GM19035 (cell line): ENCODE data around the gene FASLG.
A peak's percentile ranks its signal among the peaks of the same experiment; 100 is the strongest.
"Not testable (repeated sequence)": the region's sequence is repeated elsewhere in the genome, so short reads cannot be mapped to it uniquely, and the experiment has no call there.

Experiments used
- ATAC-seq: cut with Tn5 transposase; IDR thresholded peaks from one replicate; pipeline ENCODE4 v1.9.1; 2021; ENCODE audit not compliant: unreplicated experiment

The FASLG gene, protein sequence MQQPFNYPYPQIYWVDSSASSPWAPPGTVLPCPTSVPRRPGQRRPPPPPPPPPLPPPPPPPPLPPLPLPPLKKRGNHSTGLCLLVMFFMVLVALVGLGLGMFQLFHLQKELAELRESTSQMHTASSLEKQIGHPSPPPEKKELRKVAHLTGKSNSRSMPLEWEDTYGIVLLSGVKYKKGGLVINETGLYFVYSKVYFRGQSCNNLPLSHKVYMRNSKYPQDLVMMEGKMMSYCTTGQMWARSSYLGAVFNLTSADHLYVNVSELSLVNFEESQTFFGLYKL

DNA sequence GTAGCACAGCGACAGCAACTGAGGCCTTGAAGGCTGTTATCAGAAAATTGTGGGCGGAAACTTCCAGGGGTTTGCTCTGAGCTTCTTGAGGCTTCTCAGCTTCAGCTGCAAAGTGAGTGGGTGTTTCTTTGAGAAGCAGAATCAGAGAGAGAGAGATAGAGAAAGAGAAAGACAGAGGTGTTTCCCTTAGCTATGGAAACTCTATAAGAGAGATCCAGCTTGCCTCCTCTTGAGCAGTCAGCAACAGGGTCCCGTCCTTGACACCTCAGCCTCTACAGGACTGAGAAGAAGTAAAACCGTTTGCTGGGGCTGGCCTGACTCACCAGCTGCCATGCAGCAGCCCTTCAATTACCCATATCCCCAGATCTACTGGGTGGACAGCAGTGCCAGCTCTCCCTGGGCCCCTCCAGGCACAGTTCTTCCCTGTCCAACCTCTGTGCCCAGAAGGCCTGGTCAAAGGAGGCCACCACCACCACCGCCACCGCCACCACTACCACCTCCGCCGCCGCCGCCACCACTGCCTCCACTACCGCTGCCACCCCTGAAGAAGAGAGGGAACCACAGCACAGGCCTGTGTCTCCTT, at the start of gene FASLG:
Gene FASLG, plus strand, starts transcription at position 233 of the 583 bp plus-strand sequence. Its CDS starts 99 bp downstream, at position 332.
- no peak for ATAC-seq

DNA sequence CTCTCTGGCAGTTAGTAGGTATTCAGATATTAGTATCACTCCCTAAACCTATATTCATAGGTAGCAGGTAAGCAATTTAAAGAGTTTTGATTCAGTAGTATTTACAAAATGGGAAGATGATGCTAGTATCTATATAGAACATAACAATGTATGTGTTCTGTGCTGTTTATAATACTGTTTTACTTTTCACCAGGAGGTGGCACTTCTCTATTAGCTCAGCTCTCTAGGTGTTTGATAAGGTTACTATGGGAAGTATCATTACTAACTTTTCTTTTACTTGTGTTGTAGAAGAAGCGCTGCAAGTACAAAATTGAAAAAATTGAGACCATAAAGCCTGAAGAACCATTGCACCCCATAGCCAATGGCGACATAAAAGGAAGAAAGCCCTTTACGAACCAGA, 49.4 kb upstream of the FASLG start:
- no peak for ATAC-seq

DNA sequence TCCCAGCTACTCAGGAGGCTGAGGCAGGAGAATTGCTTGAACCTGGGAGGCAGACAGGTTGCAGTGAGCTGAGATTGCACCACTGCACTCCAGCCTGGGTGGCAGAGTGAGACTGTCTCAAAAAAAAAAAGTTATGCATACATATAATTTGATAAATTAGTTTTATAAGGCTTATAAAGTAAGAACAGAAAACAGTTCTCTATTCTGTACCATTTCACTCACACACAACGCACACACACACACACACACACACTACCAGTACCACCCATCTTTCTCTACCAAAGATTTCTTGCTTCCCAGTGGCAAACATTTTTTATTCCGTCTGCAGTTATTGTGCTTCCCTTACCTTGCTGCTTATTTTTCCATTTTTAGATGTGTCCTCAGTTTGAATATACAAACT, 46.4 kb upstream of the FASLG start:
- ATAC-seq = no peak

DNA sequence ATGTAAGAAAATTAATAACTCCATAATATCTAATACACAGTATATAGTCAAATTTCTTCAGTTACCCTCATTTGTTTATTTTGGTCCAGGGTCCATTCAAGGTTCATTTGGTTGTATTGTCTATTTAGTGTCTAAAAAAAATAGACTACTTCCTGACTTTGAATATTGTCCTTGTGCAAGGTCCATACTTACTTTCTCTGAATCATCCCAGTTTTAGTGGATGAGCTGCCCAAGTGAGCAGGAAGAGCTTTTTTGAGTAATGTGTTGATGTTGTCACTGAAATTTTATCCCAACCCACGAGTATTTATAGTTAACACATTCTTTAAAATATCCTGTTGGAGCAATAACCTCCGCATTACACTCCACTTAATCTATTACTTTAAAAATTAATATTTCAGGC, 45.6 kb upstream of the FASLG start:
- ATAC-seq = no peak

DNA sequence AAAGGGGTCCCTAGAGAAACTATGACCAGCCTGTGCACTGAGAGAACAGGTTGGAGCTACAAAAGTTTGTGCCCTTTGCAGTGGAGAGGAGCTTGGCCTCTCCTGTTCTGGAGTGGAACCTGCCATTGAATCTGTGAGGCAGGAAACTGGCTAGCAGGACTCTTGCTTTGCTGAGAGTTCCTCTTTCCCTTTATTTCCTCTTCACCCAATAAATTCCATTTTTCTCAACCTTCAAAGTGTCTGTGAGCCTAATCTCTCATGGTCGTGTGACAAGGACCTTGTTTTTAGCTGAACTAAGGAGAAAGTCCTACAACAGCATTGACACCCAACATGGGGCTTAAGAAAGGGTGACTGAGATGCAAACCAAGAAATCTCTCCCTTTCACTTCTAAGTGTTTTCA, 42.7 kb upstream of the FASLG start:
- ATAC-seq = no peak

DNA sequence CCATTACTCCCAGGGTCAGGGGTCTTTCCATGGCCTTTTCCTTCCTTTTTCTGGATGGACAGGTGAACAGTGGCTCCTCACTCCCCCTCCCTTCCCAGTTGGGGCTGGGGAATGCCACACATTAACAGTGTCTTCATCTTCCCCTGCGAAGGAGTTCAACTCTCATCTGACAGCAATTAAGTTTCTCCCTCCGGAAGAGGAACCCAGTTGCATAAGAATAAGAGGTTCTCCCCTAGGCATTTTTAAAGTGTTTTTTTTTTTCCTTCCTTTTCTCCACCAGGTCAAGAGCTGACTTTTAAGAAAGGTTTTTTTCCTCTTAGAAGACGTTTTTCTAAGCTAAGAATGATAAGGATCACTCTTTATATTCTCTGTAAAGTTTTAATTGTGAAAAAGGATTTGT, 42.3 kb upstream of the FASLG start:
- no peak for ATAC-seq

DNA sequence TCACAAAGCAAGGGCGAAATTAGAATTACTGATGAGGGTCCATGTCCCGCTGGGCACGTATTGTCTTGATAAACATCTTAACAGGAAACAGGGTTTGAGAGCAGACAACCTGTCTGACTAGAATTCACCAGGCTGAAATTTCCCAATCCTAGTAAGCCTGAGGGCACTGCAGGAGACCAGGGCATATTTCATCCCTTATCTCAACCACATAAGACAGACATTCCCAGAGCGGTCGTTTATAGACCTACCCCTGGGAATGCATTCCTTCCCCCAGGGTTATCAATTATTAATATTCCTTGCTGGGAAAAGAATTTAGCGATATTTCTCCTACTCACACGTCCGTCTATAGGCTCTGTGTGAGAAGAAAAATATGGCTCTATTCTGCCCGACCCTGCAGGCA, 38.3 kb upstream of the FASLG start:
- not testable (repeated sequence) for ATAC-seq

DNA sequence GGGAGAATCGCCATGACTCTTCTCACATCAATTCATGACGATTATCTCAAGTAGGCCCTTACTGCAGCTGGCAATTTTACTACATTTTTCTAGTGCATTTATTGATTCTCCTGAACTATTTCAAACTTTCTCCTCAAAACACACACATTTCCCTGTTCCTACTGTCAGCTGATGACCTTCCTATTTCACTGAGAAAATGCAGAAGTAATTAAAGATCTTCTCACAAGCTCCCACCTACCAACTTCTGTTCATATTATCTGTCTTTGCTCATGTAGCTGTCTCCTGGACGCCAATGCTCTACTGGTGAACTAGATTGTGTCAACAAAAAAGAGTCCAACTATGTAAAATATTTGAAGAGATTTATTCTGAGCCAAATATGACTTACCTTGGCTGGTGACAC, 36.4 kb upstream of the FASLG start:
- no peak for ATAC-seq

DNA sequence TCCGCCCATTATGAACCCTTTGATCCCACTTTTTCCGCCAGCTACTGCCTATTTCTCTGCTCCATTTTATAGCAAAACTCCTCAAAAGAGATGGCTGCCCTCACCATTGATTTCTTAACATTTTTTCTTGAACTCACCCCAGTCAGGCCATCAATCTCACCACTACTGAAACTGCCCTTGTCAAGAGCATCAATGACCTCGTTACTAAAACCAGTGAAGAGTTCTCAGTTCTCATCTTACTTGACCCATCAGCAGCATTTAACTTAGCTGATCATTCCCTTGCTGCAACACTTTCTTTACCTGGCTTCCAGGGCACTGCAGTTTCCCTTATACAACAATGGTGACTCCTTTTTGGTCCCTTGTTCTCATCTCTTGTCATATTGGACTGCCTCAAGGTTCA, 35.2 kb upstream of the FASLG start:
- ATAC-seq = no peak

DNA sequence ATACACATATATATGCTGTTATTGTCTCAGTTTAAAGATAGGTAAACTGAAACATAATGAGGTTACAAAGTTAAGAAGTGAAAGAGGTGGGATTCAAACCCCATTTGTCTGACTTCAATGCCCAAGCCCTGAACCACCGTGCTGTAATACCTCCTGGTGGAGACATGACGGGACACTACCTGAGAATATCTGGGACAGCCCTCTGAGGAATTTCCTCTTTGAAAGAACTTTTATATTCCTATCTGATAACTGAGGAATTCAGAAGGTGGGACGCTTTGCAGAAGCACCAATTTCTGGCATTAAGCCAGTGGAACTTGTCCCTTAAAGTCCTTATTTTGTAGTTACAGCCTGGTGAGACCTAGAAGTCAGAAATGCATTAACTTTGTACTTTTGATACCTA, 32.1 kb upstream of the FASLG start:
- ATAC-seq = no peak

DNA sequence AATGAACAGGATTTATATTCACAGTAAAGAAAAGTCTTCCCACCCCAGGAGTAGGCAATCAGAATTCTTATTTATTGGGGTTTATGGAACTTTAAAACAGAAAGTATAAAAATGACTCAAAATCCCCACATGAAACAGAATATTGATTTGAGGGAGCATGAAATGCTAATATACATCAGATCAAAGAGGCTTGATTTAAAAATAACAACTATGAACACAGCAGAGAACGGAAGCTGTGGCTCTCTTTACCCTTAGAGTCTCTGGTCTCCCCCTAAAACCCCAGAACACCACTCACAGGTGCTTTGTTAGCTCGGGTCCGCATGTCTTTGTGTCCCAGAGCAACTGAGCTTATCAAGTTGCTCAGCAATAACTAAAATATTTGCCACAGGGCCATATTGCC, 31.2 kb upstream of the FASLG start:
- ATAC-seq = no peak

DNA sequence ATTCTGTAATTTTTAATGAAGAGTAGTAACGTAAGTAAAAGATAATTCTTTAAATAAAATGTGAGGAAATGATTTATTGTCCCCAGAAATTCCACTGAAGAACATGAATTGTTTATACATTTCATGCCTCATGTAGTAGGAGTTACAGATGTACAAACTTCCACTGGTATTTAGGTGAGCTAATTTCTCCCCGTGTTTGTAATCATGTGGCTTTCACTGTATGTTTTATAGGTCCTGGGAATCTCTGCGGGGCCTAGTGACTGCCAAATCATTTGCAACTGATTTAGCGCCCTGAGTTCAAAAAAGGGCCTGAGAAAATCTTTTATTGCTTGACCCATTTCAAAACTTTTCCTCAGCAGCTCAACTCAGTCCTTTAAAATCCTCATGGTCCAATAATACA, 30.5 kb upstream of the FASLG start:
- ATAC-seq = no peak

DNA sequence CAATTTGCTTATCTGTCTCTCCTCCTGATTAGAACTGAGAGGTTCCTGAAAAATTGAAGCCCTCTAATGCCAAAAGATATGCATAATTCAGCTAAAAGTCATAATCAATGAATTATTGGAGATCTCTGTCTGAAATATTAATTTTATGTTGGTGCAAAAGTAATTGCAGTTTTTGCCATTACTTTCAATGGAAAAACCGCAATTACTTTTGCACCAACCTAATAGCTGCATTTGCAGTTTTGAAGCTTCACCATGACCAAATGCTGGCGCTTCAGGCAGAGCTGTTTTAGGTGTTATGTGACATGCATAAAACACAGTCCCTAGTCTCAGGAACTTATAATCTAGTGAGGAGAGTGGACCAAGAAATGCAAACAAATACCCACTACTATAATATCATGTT, 29.7 kb upstream of the FASLG start:
- ATAC-seq = no peak

DNA sequence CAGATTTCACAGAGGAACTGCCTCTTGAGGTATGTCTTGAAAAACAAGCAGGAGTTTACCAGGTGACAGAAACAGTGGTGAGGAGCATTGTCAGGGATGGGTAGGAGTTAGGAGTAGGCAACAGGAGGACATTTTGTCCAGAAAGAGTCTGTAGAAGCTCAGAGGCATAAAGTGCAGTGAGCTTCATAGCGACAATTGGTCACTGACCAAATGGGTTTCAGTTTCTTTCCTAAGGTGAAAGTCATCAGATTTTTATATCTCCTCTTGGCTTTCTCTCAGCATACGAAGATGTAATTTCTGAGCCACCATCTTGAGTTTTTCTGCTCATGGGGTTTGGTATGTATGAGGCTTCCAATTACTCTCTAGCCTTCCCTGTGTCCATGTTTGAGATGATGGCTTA, 29.3 kb upstream of the FASLG start:
- no peak for ATAC-seq

DNA sequence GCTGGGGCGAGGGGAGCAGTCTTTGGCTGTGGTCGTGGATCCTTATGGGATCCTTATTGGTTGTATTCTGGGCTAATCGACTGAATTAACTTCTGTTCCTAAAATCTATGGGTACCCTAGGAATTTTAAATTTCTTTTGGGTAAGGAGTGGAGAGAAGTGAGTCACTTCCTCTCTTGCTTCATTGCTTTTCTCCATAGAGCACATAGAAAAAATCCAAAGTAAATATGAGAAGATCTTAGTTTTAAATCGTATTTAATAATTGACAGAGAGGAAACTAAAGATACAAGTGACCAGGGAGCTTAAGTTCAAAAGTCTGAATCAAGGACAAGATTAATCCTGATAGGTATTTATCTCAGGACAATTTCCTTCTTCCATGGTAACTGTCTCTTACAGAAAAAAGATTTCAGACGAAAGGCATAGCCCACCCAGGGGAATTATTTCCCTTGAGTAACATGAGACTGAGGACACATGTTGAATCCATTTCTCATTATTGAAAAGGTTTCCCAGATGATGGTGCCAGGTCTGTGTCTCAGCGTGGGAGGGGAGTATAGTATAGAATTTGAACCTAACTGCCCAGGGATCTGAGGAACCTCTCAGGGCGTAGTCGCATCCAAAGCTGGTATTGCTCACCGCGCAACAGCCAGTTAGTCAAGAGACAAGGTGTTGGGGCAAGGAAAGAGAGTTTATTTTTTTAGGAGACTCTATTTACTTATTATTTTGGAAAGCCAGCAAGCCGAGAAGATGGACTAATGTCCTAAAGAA, 28.7 kb upstream of the FASLG start:
- no peak for ATAC-seq

DNA sequence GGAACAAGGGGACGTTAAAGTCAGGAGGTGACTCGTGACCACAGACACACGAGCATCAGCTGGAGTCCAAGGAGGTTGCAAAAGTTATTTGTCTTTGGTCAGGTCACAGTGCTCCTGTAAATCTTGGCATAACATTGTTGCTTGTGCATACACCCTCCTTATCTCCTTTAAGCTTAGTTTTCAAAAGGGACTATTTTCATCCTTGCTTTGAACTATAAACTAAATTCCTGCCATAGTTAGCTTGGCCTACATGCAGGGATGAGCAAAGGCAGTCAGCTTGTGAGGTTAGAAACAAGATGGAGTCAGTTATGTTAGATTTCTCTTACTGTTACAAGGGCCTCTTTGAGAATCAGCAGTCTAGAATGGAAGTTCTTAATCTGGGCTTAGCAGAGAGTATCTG, 28.0 kb upstream of the FASLG start:
- ATAC-seq = no peak

DNA sequence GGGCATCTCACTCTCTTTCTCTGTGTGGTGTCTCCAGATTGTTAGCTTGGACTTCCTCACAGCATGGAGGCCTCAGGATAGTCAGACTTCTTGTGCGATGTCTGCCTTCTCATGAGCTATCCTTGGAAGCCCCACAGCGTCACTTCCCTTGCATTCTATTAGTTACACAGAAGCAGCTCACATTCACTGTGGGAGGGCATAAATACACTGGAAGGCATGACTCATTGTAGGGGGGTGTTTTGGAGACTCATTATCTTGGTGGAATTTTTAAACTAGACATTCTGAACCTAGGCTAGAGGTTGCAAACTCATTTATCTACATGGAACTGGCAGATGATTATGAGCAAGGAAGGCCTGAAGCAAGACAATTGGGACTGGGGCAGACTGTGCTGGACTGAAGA, 21.4 kb upstream of the FASLG start:
- no peak for ATAC-seq

DNA sequence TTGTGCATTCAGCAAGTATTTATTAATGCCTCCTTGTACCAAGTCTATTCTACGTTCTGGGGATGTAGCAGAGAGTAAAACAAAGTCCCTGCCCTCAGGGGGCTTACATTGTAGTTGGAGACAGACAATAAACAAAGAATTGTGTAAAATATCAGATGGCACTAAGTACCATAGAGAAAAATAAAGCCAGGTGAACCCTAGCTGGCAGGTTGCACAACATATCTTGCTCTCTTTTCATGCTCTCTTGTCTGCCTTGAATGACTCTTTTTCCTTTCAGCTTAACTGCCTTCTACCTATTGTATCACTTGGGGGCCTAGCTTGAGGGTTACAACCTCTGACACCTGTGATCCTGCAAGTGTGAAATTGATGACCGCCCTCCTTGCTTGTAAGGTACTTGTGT, 20.7 kb upstream of the FASLG start:
- ATAC-seq = no peak

DNA sequence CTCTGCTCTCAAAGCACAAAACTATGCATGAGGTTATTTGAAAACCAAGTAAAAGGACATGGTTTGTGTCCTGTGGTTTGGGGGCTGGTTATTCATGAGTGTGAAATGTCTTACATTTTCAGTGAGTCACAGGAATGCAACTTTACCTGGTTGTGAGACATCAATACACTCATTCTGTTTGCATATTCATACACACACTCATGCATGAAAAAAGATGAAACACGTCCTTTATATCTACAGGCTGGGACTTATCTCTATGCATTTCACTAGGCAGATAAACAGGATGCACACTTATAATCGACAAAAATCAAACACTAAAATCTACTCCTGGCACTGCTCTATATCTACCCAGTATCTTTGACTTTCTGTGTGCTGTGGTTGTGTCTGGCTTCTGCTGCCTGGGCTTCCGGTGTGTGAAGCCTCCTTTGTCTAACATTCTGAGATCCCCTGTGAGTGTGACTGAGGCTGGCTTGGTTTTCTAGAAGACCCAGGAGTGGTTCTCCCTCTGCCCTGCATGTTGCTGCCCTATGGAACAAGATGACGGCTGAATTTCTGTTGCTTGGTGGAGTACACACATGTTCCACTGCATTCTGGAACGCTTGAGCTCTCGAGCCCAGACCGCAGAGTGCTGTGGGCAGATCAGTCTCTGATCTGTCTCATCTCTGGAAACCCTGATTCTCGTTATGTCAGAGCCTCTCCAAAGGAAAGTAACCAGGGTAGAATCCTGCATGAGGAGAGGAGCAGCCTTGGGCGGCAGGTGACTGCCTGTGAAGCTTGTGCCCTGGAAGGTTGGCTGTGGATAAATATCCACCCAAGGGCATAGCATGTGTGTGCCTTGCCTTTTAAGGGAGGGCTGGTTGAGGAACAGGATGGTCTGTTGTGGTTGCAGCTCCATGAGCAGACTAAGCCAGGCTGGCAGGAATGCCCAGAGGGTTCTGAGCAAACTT, 19.7 kb upstream of the FASLG start:
- ATAC-seq = peak; percentile 85

DNA sequence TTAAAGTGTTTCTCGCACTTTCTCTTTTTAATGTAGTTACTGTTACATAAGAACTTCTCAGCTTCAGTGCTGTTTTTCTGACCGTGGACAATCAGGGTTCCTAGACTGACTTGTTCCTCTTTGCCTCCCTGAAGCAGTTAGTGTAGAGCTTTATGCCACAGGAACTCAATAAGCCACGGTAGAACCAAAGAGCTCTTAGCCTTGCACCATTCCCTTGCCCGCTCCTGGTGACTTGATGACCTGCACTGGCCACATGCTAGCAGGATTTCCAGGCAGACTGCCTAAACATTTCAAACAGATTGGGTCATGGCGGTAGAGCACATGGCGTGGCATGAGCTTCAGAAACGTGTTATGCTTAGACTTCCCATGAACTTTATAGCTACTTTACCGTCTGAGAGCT, 18.8 kb upstream of the FASLG start:
- ATAC-seq = no peak

DNA sequence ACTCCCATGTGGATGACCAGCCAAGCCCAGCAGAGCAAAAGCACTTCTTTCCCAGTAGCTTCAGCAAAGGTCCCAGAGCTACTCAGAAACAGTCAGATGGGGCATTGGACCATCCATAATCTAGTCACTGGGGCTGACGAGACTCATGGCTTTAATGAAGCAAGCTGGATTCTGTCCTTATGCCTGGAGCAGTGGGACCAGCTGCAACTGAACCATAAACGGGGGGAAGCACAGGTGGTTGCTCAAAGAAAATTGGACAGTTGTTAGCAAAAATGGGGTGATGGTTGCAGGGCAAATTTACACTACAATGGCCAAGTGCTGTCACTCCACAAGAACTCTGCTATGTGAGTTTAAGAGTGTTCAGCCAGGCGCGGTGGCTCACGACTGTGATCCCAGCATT, 17.4 kb upstream of the FASLG start:
- ATAC-seq = no peak
